Testis (tissue), 3 donors: ENCODE data around the gene UBE3C. TPM values are rescaled to one million over a fixed set of nuclear protein-coding genes. Genes with fewer than 3 reads are reported as not detected.

ENCODE experiments used
- DNase-seq: peaks from one replicate; pipeline ENCODE4 v3.0.0-alpha.2; 2019
- H3K27ac ChIP-seq, 2 donors: fragments of 200-600 bp; sonication (generic); one replicate each; pipeline ENCODE4 v1.5.1; 2019
- H3K27me3 ChIP-seq: fragments of 200-600 bp; sonication (generic); one replicate; pipeline ENCODE4 v1.5.1; 2019
- H3K36me3 ChIP-seq: fragments of 200-600 bp; sonication (generic); one replicate; pipeline ENCODE4 v1.5.1; 2017; ENCODE audit warnings: low read depth; ENCODE audit errors: missing control alignments
- H3K4me1 ChIP-seq: fragments of 200-600 bp; sonication (generic); one replicate; pipeline ENCODE4 v1.5.1; 2019
- H3K4me3 ChIP-seq, 2 donors: fragments of 200-600 bp; sonication (generic); one replicate each; pipeline ENCODE4 v1.5.1; 2017 to 2019
- H3K9me3 ChIP-seq: fragments of 200-600 bp; sonication (generic); one replicate; pipeline ENCODE4 v1.5.1; 2017
- CTCF ChIP-seq, 3 experiments: fragments of 450-650 bp in 2 of 3; fragments of 200-600 bp in 1 of 3; sonication (generic) in 1 of 3; IDR thresholded peaks; one replicate each; pipeline ENCODE4 v1.5.1; 2016 to 2019; ENCODE audit warnings: antibody characterized with exemption in 3 of 3, mild to moderate bottlenecking in 2 of 3, moderate library complexity in 1 of 3
- POLR2A ChIP-seq: fragments of 450-650 bp; IDR thresholded peaks from one replicate; pipeline ENCODE4 v1.6.1; 2017; ENCODE audit warnings: antibody characterized with exemption, mild to moderate bottlenecking, moderate library complexity
- WGBS, 2 donors: methylation state at CpG; one replicate each; pipeline ENCODE4 v1.1.5; 2018; 5-methylcytosine and 5-hydroxymethylcytosine counted together
- intact Hi-C: fragments of 100-400 bp; cut with DNase I; formaldehyde crosslinking; loops from one replicate; pipeline ENCODE4 v1.15.1; 2023; ENCODE audit warnings: low total_unique reads
- polyA plus RNA-seq: library from polyadenylated mRNA; stranded (reverse); fragments of 350-450 nt; fragmentation: Illumina TruSeq; extraction: RNeasy Lipid Tissue Mini Kit (QIAGEN cat#74804); gene quantifications from one replicate; pipeline ENCODE4 v1.2.3, GENCODE V29; 2014; ENCODE audit warnings: low read depth, low replicate concordance; ENCODE audit not compliant: insufficient read depth
- total RNA-seq, 2 donors: library from RNA; depleted of rRNA; stranded (reverse); fragments of >200 nt; gene quantifications; one replicate each; pipeline ENCODE4 v1.2.3, GENCODE V29; 2016

Gene UBE3C
- total and polyA plus RNA-seq, 3 donors from 2014 or later, result 69.4 to 95.9 (median 86.0) TPM

DNA sequence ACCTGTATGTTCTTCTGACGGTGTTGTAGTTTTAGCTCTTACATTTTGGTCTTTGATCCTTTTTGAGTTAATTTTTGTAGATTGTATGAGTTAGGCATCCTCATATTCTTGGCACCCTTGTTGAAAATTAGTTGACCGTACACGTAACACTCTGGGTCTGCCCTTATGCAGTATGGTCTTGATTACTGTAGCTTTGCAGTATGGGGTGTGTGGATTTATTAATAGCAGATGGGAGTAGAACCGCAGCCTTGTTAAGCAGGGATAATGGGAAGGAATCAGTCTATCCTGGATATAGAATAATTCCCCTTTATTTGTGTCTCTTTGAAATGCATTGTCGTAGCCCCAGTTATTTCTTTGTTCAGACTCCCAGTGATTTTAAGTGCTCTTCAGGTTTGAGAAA, 95.5 kb downstream of the UBE3C start:
- no peak for TF ChIP-seq CTCF (IDR thresholded peaks at IDR 0.05)
- TF ChIP-seq POLR2A, result no peak
- WGBS, 2 donors, result 72 to 96% methylated on average over 5 of the region's 5 CpGs
- Histone ChIP-seq H3K27me3 (no peaks in the 10 kb centered on the region), H3K27ac (no peak overlapping the region), H3K4me3 (no peak overlapping the region), H3K9me3 (no peaks in the 10 kb centered on the region), H3K36me3 (no peaks in the 10 kb centered on the region), H3K4me1 (no peaks in the 10 kb centered on the region)
- no peak for DNase-seq
- intact Hi-C loops, result no loop called here

DNA sequence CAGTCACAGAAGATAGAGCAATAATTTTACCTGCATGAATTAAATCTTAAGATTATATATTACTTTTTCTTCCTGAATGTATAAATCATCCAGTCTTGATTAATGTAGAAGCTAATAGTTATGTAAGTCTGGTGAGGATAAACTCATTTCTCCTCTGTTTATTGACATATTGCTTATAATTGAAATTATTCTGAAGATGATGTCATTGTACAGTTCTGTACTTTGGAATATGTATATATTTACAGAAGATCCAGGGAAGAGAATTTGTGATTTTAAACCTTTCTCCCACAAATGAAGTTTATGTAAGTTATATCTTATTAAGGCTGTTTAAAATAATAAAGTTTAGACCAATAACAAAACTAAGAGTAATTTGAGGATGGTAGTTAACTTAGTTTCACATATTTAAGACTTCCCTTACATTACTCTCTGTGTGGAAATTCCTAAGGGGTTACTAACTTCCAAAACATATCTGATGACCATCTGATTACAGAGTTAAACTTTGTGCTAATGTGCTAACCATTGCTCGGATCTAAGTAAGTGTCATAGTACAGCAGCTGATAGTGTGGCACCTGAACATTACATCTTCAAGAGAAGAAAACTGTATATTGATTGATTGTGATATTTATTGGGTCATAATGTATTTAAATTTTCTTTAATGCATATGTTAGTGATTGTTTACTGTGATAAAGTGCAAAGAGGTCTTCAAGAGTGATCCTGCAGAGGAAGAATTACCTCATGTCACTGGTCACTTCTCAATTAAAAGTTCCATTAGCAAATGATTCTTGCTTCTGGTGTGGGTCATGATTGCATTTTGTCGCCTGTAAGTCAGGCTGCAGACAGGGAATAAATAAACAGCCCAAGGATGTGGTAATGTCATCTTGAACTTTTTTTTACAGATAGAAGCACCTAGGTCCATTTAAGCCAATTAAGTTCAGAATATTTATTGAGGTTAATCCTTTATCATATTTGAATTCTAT, 96.9 kb downstream of the UBE3C start:
- H3K27me3 ChIP-seq, result no peaks in the 10 kb centered on the region
- H3K27ac ChIP-seq, result no peak overlapping the region
- TF ChIP-seq POLR2A, result no peak
- TF ChIP-seq CTCF (IDR thresholded peaks at IDR 0.05), result no peak
- H3K9me3 ChIP-seq, result no peaks in the 10 kb centered on the region
- H3K4me3 ChIP-seq, result no peak overlapping the region
- intact Hi-C loops, result no loop called here
- no peak for DNase-seq
- WGBS, 2 donors, result 82 to 87% methylated on average over 2 of the region's 2 CpGs
- no peaks in the 10 kb centered on the region for H3K36me3 ChIP-seq
- H3K4me1 ChIP-seq, result no peaks in the 10 kb centered on the region

DNA sequence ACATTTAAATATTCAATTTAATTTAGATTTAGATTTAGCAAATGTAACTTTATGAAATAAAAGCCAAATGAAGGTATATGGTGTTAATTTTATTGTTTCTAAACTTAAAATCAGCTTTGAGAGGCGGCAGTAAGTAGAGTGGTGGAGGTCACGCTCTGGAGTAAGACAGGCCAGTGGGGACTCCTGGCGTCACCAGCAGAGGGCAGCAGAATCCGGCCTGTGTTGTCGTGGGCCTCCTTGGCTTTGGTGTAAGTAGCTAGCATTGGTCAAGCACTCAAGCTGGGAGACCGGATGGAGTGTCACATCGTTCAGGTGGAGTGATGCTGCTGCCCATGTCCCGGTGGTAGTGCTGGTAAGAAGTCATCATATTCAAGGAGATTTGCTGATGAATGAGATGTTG, 99.4 kb downstream of the UBE3C start:
- intact Hi-C loops, result no loop called here
- DNase-seq, result no peak
- H3K27me3 ChIP-seq, result no peaks in the 10 kb centered on the region
- no peaks in the 10 kb centered on the region for H3K4me1 ChIP-seq
- H3K4me3 ChIP-seq, result no peak overlapping the region
- no peak for TF ChIP-seq CTCF (IDR thresholded peaks at IDR 0.05)
- no peak for TF ChIP-seq POLR2A
- no peaks in the 10 kb centered on the region for H3K36me3 ChIP-seq
- no peak overlapping the region for H3K27ac ChIP-seq
- WGBS, 2 donors, result 94 to 95% methylated on average over 8 of the region's 8 CpGs
- H3K9me3 ChIP-seq, result no peaks in the 10 kb centered on the region

DNA sequence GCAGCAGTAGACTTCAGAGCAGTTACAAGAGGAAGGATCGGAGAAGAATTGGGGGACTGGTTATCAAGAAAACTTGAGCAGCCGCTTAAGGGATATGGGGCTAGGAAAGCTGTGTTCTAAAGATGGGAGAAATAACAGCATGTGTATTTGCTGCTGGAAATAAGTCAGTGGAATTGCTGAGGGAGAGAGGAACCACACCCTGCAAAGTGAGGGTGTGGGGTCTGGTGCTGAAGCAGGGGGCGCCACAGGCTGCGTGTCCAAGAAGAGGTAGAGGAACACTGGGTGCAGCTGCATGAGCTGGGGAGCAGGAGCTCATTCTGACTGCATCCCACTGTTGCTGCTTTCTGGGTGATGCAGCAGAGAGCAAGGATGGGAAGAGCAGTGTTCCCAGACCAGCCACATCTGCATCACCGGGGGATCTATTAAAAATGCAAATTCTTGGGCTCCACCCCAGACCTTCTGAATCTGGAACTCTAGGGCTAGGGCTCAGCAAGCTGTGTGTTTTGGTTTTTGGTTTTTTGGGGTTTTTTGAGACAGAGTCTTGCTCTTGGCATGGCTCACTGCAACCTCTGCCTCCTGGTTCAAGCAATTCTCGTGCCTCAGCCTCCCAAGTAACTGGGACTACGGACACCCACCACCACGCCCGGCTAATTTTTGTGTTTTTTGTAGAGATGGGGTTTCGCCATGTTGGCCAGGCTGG, 101.0 kb downstream of the UBE3C start:
- Histone ChIP-seq H3K36me3 (no peaks in the 10 kb centered on the region), H3K27me3 (no peaks in the 10 kb centered on the region), H3K27ac (no peak overlapping the region), H3K9me3 (no peaks in the 10 kb centered on the region), H3K4me3 (no peak overlapping the region), H3K4me1 (no peaks in the 10 kb centered on the region)
- intact Hi-C loops, result no loop called here
- DNase-seq, result no peak
- TF ChIP-seq POLR2A (no peak), CTCF (IDR thresholded peaks at IDR 0.05) (no peak)
- WGBS, 2 donors, result 89 to 94% methylated on average over 10 of the region's 10 CpGs
